K562 (cell line): ENCODE data around the gene SLC30A3. TPM values are rescaled to one million over a fixed set of nuclear protein-coding genes. Genes with fewer than 3 reads are reported as not detected.

ENCODE experiments used
- ATAC-seq: fragments of 200-7000 bp; cut with Tn5 transposase; 3 replicates; pipeline ENCODE4 v1.9.1; 2020; ENCODE audit warnings: moderate library complexity
- BruUV-seq: library from RNA; stranded (reverse); fragments of 400-500 nt; replicated peaks from 2 replicates; lab custom pipeline; 2021; lab: Mats Ljungman, UMichigan
- CTCF ChIA-PET: fragments of 300-600 bp; formaldehyde crosslinking; extraction: SDS; loops from one replicate; lab custom pipeline; 2021; ENCODE audit warnings: low intra/inter-chr PET ratio; lab: Yijun Ruan, JAX
- POLR2A ChIA-PET: fragments of 300-600, 350-650 bp; sonication (Branson Sonifier 250); formaldehyde crosslinking; extraction: SDS; loops from one replicate; lab custom pipeline; 2021; ENCODE audit warnings: antibody characterized with exemption, inconsistent platforms; lab: Yijun Ruan, JAX
- DNase-seq, 4 experiments: peaks; one replicate each; pipeline versions ENCODE4 v3.0.0 to v3.0.0-alpha.2; 2011 to 2018; ENCODE audit warnings: low spot score in 3 of 4, mixed read lengths in 3 of 4; ENCODE audit errors: extremely low read depth in 1 of 4
- FAIRE-seq: peaks from 2 replicates; lab custom pipeline; 2011; peaks lifted over from hg19 to GRCh38; lab: Jason Lieb, UNC
- H2AFZ ChIP-seq: 2 replicates; pipeline ENCODE4 v1.6.0; 2011; ENCODE audit warnings: low read depth, low read length, control low read depth, inconsistent platforms
- H3K27ac ChIP-seq: fragments of 200-600 bp; 3 replicates; pipeline ENCODE4 v1.8.0; 2011; ENCODE audit warnings: low read depth, mild to moderate bottlenecking, control low read depth, inconsistent platforms, low read length, moderate library complexity, mixed read lengths; ENCODE audit errors: extremely low read depth
- H3K27me3 ChIP-seq, 2 experiments: fragments of 300-600 bp in 1 of 2; 2 replicates in 1 of 2; 3 replicates in 1 of 2; pipeline versions ENCODE4 v1.6.0 to v1.8.0; 2011; ENCODE audit warnings: inconsistent platforms in 2 of 2, low read length in 2 of 2, mild to moderate bottlenecking in 1 of 2, mixed read lengths in 1 of 2, moderate library complexity in 1 of 2; ENCODE audit not compliant: control insufficient read depth in 2 of 2, insufficient read depth in 2 of 2
- H3K36me3 ChIP-seq: fragments of 300-600 bp; 3 replicates; pipeline ENCODE4 v1.8.0; 2011; ENCODE audit warnings: mild to moderate bottlenecking, low read length, inconsistent platforms; ENCODE audit not compliant: control insufficient read depth, insufficient read depth
- H3K4me1 ChIP-seq, 2 experiments: fragments of 200-600 bp in 1 of 2; replicated peaks in 1 of 2; 2 replicates in 1 of 2; 3 replicates in 1 of 2; pipeline versions ENCODE4 v1.5.1 to v1.8.0; 2011; ENCODE audit warnings: inconsistent platforms in 2 of 2, low read length in 2 of 2, mild to moderate bottlenecking in 1 of 2, mixed read lengths in 1 of 2, moderate library complexity in 1 of 2; ENCODE audit not compliant: control insufficient read depth in 2 of 2, insufficient read depth in 2 of 2
- H3K4me2 ChIP-seq: 2 replicates; pipeline ENCODE4 v1.6.1; 2011; ENCODE audit warnings: low read length, control low read depth, inconsistent platforms, mixed read lengths; ENCODE audit not compliant: insufficient read depth
- H3K4me3 ChIP-seq: fragments of 200-600 bp; sonication (generic), shearing (Covaris generic); 2 replicates; pipeline ENCODE4 v1.5.1; 2016; ENCODE audit warnings: control low read depth, inconsistent platforms
- H3K79me2 ChIP-seq: fragments of 200-600 bp; 3 replicates; pipeline ENCODE4 v1.8.0; 2011; ENCODE audit warnings: low read length, inconsistent platforms; ENCODE audit not compliant: control insufficient read depth, insufficient read depth
- H3K9ac ChIP-seq, 2 experiments: 2 replicates each; pipeline versions ENCODE4 v1.6.0 to v1.6.1; 2011; ENCODE audit warnings: low read depth in 2 of 2, low read length in 2 of 2, control low read depth in 1 of 2, inconsistent platforms in 1 of 2, mild to moderate bottlenecking in 1 of 2, mixed read lengths in 1 of 2; ENCODE audit not compliant: insufficient read depth in 1 of 2
- H3K9me1 ChIP-seq: one replicate; pipeline ENCODE4 v1.6.0; 2011; ENCODE audit warnings: inconsistent platforms, mild to moderate bottlenecking, low read length, moderate library complexity; ENCODE audit not compliant: control insufficient read depth, insufficient read depth
- H3K9me3 ChIP-seq: replicated peaks from 2 replicates; pipeline ENCODE4 v1.5.1; 2011; ENCODE audit warnings: low read depth, low read length, inconsistent platforms; ENCODE audit not compliant: control insufficient read depth, insufficient read depth
- H4K20me1 ChIP-seq: replicated peaks from 2 replicates; pipeline ENCODE4 v1.6.1; 2011; ENCODE audit warnings: low read length, inconsistent platforms, mixed read lengths; ENCODE audit not compliant: control insufficient read depth, insufficient read depth
- ARID2 ChIP-seq: fragments of 450-650 bp; IDR thresholded peaks from 2 replicates; pipeline ENCODE4 v1.6.1; 2017; ENCODE audit warnings: antibody characterized with exemption, mild to moderate bottlenecking
- BCLAF1 ChIP-seq, 2 experiments: fragments of 450-650 bp in 1 of 2; IDR thresholded peaks; 2 replicates each; pipeline ENCODE4 v1.6.1; 2011 to 2017; ENCODE audit warnings: low read depth in 2 of 2, antibody characterized with exemption in 1 of 2, borderline replicate concordance in 1 of 2, low read length in 1 of 2, mild to moderate bottlenecking in 1 of 2, mixed read lengths in 1 of 2; ENCODE audit not compliant: control insufficient read depth in 1 of 2
- FOXP4 ChIP-seq: sonication (generic); formaldehyde crosslinking; IDR thresholded peaks from 2 replicates; pipeline ENCODE4 v1.8.0; 2022; ENCODE audit warnings: mild to moderate bottlenecking, missing genetic modification reagents, borderline replicate concordance
- KDM5B ChIP-seq: fragments of 200-600 bp; sonication (generic); IDR thresholded peaks from 2 replicates; pipeline ENCODE4 v1.6.1; 2012; ENCODE audit warnings: low read depth, mild to moderate bottlenecking, moderate library complexity, low read length, control low read depth, inconsistent platforms; ENCODE audit not compliant: insufficient replicate concordance
- MYBL2 ChIP-seq, 2 experiments: fragments of 450-650 bp in 1 of 2; sonication (generic) in 1 of 2; formaldehyde crosslinking in 1 of 2; IDR thresholded peaks; 2 replicates each; pipeline versions ENCODE4 v1.6.1 to v1.8.1; 2017 to 2022; ENCODE audit warnings: borderline replicate concordance in 1 of 2, inconsistent platforms in 1 of 2, low read depth in 1 of 2, mild to moderate bottlenecking in 1 of 2, missing genetic modification reagents in 1 of 2, moderate library complexity in 1 of 2
- PREB ChIP-seq: sonication (generic); formaldehyde crosslinking; IDR thresholded peaks from 2 replicates; pipeline ENCODE4 v1.8.1; 2023; ENCODE audit warnings: mild to moderate bottlenecking, missing genetic modification reagents
- SIRT6 ChIP-seq: IDR thresholded peaks from one replicate; pipeline ENCODE4 v1.6.1; 2012; ENCODE audit warnings: low read depth, mild to moderate bottlenecking, control low read depth, inconsistent platforms, low read length, moderate library complexity
- SMC3 ChIP-seq: conservative IDR thresholded peaks from 2 replicates; pipeline ENCODE4 v1.6.1; 2011; ENCODE audit warnings: low read depth, low read length, improper control_type of control experiment; ENCODE audit not compliant: insufficient read depth
- SPI1 ChIP-seq: IDR thresholded peaks from 2 replicates; pipeline ENCODE4 v1.6.1; 2011; ENCODE audit warnings: low read depth, low read length, control low read depth, borderline replicate concordance
- ZBTB12 ChIP-seq: fragments of 250-450 bp; sonication (Bioruptor Pico); IDR thresholded peaks from 2 replicates; pipeline ENCODE4 v1.4.0; 2020
- ZFP1 ChIP-seq: fragments of 450-650 bp; formaldehyde crosslinking; IDR thresholded peaks from 2 replicates; pipeline ENCODE4 v1.4.0; 2020; ENCODE audit warnings: mild to moderate bottlenecking, mixed read lengths
- ZFPM2 ChIP-seq: fragments of 250-450 bp; sonication (Bioruptor Pico); IDR thresholded peaks from 2 replicates; pipeline ENCODE4 v1.5.1; 2022; ENCODE audit warnings: mild to moderate bottlenecking
- WGBS: fragments of 100-300 bp; shearing (Covaris generic); methylation state at CpG from one replicate; pipeline ENCODE4 v1.1.6; 2016; ENCODE audit warnings: low coverage, mixed read lengths; ENCODE audit not compliant: insufficient coverage; ENCODE audit errors: missing lambda C conversion rate; 5-methylcytosine and 5-hydroxymethylcytosine counted together
- in situ Hi-C: fragments of 300-500 bp; cut with MboI; formaldehyde crosslinking; loops from 4 replicates; pipeline ENCODE4 v1.15.0; 2018; ENCODE audit warnings: inconsistent platforms, mixed read lengths
- intact Hi-C: fragments of 100-400 bp; cut with micrococcal nuclease; formaldehyde crosslinking; loops from 2 replicates; pipeline ENCODE4 v1.14.2; 2022
- polyA plus RNA-seq, 8 experiments: library from polyadenylated mRNA; depleted of rRNA in 4 of 8; stranded (reverse) in 5 of 8; unstranded in 3 of 8; fragments of >200 nt; fragmentation: Nextera tagmentation in 2 of 8; fragmentation: Illumina TruSeq in 1 of 8; extraction: Ambion mirVana in 2 of 8; extraction: Trizol in 1 of 8; gene quantifications; 2 replicates each; pipeline versions ENCODE4 v1.2.1 to v1.2.3, GENCODE V29; 2011 to 2014; ENCODE audit warnings: inconsistent platforms in 1 of 8, missing spikeins in 1 of 8
- total RNA-seq, 7 experiments: library from RNA; depleted of rRNA in 6 of 7; stranded (reverse); fragments of >200 nt in 6 of 7; fragmentation: Illumina TruSeq in 2 of 7; extraction: Trizol in 2 of 7; gene quantifications; 2 replicates each; pipeline versions ENCODE4 v1.2.1 to v1.2.3, GENCODE V29; 2011 to 2021; ENCODE audit warnings: low replicate concordance in 1 of 7

Gene SLC30A3
- total and polyA plus RNA-seq, 9 of the 15 experiments (the other 6 are each of a cell fraction or from before 2014, with no cell fraction given): 0.03 to 2.7 (median 0.89) TPM; not detected in 1

- POLR2A ChIA-PET: interaction anchor here (0.6 to 1.0 kb wide), 2 partner anchors 16 to 534 kb away, joined by 3 read pairs; no protein-coding TSS in a partner anchor
- TF ChIP-seq MYBL2 (IDR thresholded peaks at IDR 0.05; ENCODE audit: low read depth) (no peak), MYBL2 (CRISPR knock-in tag; IDR thresholded peaks at IDR 0.05; ENCODE audit: borderline replicate concordance) (no peak), FOXP4 (CRISPR knock-in tag) (no peak), ZFPM2 (no peak), ARID2 (no peak), SIRT6 (no peak), KDM5B (no peak), SPI1 (no peak), ZFP1 (no peak), BCLAF1 (IDR thresholded peaks at IDR 0.05; ENCODE audit: borderline replicate concordance in 1 of 2, control insufficient read depth in 1 of 2, low read depth in 2 of 2, low read length in 1 of 2) (no peak), SMC3 (no peak), ZBTB12 (CRISPR knock-in tag) (no peak), PREB (CRISPR knock-in tag) (no peak)
Observed at GRCh38 chr2:27251766-27252165, 11.1 kb downstream of the SLC30A3 start.

More at GRCh38 chr2:27251766-27252165, 11.1 kb downstream of the SLC30A3 start:
- Histone ChIP-seq H3K79me2 (no peaks in the 10 kb centered on the region), H3K9me3 (no peaks in the 10 kb centered on the region), H3K4me1 (peaks cover 15 to 30% of the 10 kb centered on the region in 2 experiments), H4K20me1 (no peaks in the 10 kb centered on the region; the same call in 1 of the 2 replicates), H3K4me3 (no peak overlapping the region), H3K36me3 (no peaks in the 10 kb centered on the region), H3K27me3 (peaks cover 0 to 6% of the 10 kb centered on the region in 2 experiments; a peak in 1 of 5 replicates), H2AFZ (no peak overlapping the region), H3K9me1 (no peaks in the 10 kb centered on the region), H3K9ac (no peak overlapping the region), H3K4me2 (no peak overlapping the region), H3K27ac (no peak overlapping the region)
- CTCF ChIA-PET: interaction anchor here (0.9 kb wide), 1 partner anchor 51 kb away, joined by 7 read pairs; no protein-coding TSS in a partner anchor
- in situ Hi-C loops: no loop called here
- 63% methylated on average over 10 of the region's 13 CpGs for WGBS
- intact Hi-C loops: no loop called here
- no peak for DNase-seq
- ATAC-seq: no peak
- no peak for FAIRE-seq
- BruUV-seq: no TSS peak
